Measurements from ENCODE around the gene FYB1. TPM values are rescaled to one million over a fixed set of nuclear protein-coding genes. Genes with fewer than 3 reads are reported as not detected.

The FYB1 gene
- total RNA-seq, 1 experiment from 2014 or later: 0.52 TPM

- TF ChIP-seq USF2 (CRISPR knock-in tag; IDR thresholded peaks at IDR 0.05) (no peak), SMAD3 (CRISPR knock-in tag; IDR thresholded peaks at IDR 0.05; ENCODE audit: borderline replicate concordance) (no peak), ZNF396 (CRISPR knock-in tag; IDR thresholded peaks at IDR 0.05; ENCODE audit: borderline replicate concordance) (no peak), NFATC4 (CRISPR knock-in tag; IDR thresholded peaks at IDR 0.05) (no peak), RORB (CRISPR knock-in tag; IDR thresholded peaks at IDR 0.05) (no peak), RELA (CRISPR knock-in tag; IDR thresholded peaks at IDR 0.05; ENCODE audit: borderline replicate concordance) (no peak), ATF1 (CRISPR knock-in tag; IDR thresholded peaks at IDR 0.05) (no peak), ZNF219 (CRISPR knock-in tag; IDR thresholded peaks at IDR 0.05; ENCODE audit: borderline replicate concordance) (no peak), AR (CRISPR knock-in tag; IDR thresholded peaks at IDR 0.05) (no peak), ZNF138 (CRISPR knock-in tag; conservative IDR thresholded peaks at IDR 0.05) (no peak), E2F4 (CRISPR knock-in tag; IDR thresholded peaks at IDR 0.05; ENCODE audit: borderline replicate concordance, low read depth) (no peak)
These were observed 61.2 kb downstream of the FYB1 start (continued) for GRCh38 chr5:39158127-39158593.

- ChIA-PET POLR2A (no interaction called here), CTCF (interaction anchor here (1.5 kb wide), 1 partner anchor 59 kb away, joined by 7 read pairs; no protein-coding TSS in a partner anchor)
- Mint-ChIP-seq H3K27me3 (ENCODE audit: low read depth) (no peaks in the 10 kb centered on the region), H3K36me3 (no peaks in the 10 kb centered on the region), H3K9me3 (peaks cover 6% of the 10 kb centered on the region; the same call in 1 of the 2 replicates), H3K4me1 (no peaks in the 10 kb centered on the region), H3K27ac (no peak overlapping the region), H3K4me3 (no peak overlapping the region)
- DNase-seq (ENCODE audit: low spot score) (no peak), ATAC-seq (no peak)
- no peak for TF ChIP-seq ZNF532 (CRISPR knock-in tag; IDR thresholded peaks at IDR 0.05; ENCODE audit: borderline replicate concordance)
- TF ChIP-seq ARID4B (CRISPR knock-in tag; IDR thresholded peaks at IDR 0.05; ENCODE audit: borderline replicate concordance): no peak
- TF ChIP-seq CREB1 (CRISPR knock-in tag; IDR thresholded peaks at IDR 0.05): no peak
- no peak for TF ChIP-seq NFATC4 (CRISPR knock-in tag; IDR thresholded peaks at IDR 0.05)
- no peak for TF ChIP-seq TEAD1 (CRISPR knock-in tag; IDR thresholded peaks at IDR 0.05)
- TF ChIP-seq USF2 (CRISPR knock-in tag; IDR thresholded peaks at IDR 0.05): no peak
- no peak for TF ChIP-seq E2F4 (CRISPR knock-in tag; IDR thresholded peaks at IDR 0.05; ENCODE audit: borderline replicate concordance, low read depth)
- TF ChIP-seq ATF6 (CRISPR knock-in tag; IDR thresholded peaks at IDR 0.05): no peak
- TF ChIP-seq SP1 (CRISPR knock-in tag; conservative IDR thresholded peaks at IDR 0.05): no peak
- no peak for TF ChIP-seq ZNF232 (CRISPR knock-in tag; IDR thresholded peaks at IDR 0.05)
These were observed 61.7 kb downstream of the FYB1 start for GRCh38 chr5:39157701-39158100.

Data from WTC11 (cell line).